GM04504 (cell line): Measurements from ENCODE around the gene TSTD1.
"Not testable (repeated sequence)": the region's sequence is repeated elsewhere in the genome, so short reads cannot be mapped to it uniquely, and the experiment has no call there.

Source experiments
- DNase-seq: peaks from one replicate; pipeline ENCODE4 v3.0.0-alpha.2; 2012; ENCODE audit warnings: low read depth

Gene TSTD1

DNA sequence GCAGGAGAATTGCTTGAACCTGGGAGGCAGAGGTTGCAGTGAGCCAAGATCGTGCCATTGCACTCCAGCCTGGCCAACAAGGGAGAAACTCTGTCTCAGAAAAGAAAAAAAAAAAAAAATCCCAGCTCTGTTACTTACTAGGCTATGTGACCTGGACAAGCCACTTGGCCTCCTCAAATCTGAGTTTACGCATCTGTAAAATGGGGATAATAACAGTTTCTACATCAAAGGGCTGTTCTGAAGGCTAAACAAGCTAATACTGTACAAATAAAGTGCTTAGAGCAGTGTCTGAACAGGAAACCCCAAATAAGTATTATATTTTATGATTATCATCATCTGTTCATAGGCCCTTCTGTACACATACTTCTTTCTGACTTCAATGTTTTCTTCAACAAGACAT lies 31.4 kb downstream of the TSTD1 start:
- no peak for DNase-seq

DNA sequence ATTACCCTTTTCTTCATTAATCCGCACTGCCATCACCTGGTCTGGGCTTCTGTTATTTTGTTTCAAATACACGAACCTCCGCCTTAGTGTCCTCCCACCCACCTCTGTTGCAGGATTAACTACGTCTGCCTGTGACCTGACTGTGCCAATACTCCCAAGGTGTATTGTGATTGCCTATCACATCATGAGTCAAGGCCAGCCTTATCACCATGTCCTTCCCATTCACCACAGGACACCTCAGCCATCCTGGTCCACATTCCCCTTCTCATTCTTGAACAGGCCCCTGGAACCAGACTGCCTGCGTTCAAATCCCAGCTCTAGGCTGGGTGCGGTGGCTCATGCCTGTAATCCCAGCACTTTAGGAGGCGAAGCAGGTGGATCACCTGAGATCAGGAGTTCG lies 32.2 kb downstream of the TSTD1 start:
- no peak for DNase-seq

DNA sequence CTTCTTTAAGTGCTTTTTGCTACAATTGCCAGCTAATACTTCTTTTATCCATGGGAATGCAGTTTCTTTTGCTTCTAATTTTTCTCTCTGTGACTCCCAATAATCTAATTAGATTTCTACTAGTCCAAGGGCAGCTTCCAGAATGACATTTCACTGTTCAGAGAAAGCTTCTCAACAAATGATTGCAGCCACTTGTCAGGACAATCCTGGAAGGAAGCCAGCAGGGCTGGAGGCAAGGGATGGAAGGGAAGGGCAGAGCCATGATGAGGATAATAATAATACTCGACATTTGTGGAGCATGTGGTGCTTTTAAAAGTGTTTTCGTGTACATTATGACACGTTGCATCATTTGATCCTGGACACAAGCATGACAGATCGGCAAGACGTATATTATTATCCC lies 37.2 kb downstream of the TSTD1 start:
- DNase-seq = no peak

DNA sequence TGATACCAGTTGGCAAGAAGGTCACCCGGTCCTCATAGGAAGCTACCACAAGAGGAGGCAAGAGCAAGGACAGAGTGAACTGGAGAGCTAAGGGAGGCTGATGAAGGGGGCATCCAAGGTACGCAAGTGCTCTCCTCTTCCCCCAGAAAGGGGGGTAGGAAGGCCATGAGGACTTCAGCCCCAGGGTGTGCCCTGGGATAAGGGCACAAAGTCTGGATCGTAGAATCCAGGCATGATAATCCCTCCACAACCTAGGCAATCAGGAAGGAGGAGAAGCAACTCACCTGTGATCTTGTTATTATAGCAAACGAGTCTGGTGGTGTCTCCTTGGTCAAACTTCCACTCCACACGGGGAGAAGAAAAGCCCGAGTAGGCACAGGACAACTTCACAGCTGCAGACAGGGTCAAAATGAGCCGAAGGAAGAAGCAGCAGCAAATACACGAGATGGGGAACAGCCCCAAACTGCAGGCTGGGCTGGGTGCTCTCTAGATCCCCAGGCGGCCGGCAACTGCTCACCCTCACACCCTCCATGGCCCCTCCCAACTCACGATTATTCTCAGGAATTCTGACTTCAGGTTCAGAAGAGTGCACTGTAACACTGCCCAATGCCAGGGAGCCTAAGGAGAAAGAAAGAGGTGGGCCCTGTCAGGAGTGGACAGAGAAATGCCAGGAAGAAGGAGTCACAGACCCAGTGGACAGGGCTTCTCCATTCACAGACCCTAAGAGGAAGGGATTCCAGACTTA lies 37.9 kb downstream of the TSTD1 start:
- DNase-seq = no peak

DNA sequence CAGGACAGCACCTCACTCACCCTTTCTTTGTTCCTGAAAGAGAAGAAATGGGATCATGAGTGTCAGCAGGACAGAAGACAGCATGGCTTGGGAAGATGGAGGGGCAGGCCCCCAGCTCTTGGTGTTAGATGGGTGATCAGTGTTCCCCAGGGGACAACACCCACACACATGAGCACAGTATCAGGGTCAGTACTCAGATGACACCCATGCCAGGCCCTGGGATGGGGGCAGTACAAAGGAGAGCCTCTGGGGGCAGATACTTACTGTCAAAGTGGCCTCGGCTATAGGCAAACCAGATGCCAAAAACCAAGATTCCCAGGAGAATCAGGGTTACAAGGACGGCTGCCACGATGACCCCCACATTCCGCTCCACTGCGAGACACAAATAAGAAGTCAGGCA lies 39.4 kb downstream of the TSTD1 start:
- DNase-seq = no peak

DNA sequence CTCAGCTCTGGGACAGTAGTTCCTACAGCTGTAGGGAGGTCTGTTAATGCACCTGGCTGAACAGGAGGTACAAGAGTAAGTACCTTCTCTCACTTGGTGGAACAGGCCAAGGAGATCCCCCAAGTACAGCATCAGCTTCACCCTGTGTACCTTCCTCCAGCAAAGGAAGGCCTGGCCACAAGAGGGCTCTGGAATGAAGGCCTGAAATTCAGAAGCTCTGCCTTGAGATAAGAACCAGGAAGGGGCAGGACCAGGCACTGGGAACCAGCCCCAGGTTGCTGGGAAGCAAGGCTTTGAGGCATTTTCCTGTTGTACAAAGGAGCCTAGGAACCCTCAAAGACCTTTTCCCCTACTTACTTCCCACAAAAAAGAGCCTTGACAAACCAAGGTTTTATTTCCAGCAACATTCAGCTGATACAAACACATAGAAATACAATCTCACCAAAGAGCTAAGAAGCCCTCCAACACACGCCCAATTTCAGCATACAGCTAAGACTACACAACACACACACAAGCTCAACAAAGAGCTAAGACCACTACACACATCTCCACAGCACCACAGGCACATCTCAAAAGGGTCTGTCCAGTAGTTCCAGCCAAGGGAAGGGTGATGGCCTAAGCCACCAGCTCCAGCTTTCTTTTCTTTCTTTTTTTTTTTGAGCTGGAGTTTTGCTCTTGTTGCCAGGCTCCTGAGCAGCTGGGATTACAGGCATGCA lies 41.3 kb downstream of the TSTD1 start:
- no peak for DNase-seq

DNA sequence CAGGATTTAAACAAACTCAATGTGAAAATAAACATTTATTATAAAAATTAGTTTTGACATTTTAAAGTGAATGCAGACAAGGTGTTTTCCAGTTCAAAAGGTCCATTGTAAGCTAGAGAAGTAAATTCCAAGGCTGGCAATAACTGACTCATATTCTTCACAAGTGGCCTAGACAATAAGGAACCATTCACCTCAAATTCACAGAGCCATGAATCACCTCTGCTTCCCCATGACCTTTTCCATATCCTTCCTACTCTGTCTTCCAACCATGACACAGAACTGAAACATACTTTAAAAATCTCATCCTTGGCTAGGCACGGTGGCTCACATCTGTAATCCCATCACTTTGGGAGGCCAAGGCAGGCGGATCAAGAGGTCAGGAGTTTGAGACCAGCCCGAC lies 42.6 kb downstream of the TSTD1 start:
- DNase-seq = no peak

DNA sequence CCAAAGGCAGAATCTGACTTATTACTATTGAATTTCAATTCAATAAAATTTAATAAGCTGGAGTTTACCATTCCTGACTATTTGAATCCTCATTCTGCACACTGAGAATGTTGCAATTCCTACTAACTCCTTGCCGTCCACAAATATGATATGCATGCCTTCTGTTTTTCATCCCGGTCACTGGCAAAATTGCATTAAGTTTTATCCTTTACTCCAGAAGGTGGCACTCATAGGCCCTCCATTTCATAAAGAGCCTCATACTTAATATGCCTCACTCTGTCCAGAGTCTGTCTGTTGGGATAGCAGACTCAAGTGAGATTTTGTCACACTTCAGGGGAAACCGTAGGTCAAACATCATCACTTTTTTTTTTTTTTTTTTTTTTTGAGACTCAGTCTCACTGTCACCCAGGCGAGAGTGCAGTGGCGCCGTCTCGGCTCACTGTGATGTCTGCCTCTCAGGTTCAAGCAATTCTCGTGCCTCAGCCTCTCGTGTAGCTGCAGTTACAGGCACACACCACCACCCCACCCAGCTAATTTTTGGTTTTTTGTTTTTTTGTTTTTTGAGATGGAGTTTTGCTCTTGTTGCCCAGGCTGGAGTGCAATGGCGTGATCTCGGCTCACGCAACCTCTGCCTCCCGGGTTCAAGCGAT lies 45.1 kb downstream of the TSTD1 start:
- peak; percentile 55 for DNase-seq

DNA sequence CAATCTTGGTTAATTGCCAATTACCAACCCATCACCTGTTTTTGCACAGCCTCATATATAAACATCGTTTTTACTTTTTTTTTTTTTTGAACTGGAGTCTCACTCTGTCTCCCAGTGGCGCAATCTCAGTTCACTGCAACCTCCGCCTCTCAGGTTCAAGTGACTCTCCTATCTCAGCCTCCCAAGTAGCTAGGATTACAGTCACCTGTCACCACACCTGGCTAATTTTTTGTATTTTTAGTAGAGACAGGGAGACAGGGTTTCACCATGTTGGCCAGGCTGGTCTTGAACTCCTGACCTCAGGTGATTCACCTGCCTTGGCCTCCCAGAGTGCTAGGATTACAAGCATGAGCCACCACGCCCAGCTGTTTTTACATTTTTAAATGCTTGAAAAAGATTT lies 46.7 kb downstream of the TSTD1 start:
- DNase-seq = not testable (repeated sequence)
